Myocyte (in vitro differentiated cells): Measurements from ENCODE around the gene C9. TPM values are rescaled to one million over a fixed set of nuclear protein-coding genes. Genes with fewer than 3 reads are reported as not detected.
A peak's percentile ranks its signal among the peaks of the same experiment; 100 is the strongest.
"Not testable (repeated sequence)": the region's sequence is repeated elsewhere in the genome, so short reads cannot be mapped to it uniquely, and the experiment has no call there.

Source experiments
- DNase-seq: peaks from one replicate; pipeline ENCODE4 v3.0.0-alpha.2; 2012; ENCODE audit warnings: low read depth
- total RNA-seq: library from RNA; depleted of rRNA; stranded (reverse); fragments of >200 nt; gene quantifications from 2 replicates; pipeline ENCODE4 v1.2.3, GENCODE V29; 2014

Gene C9
- total RNA-seq, 1 donor from 2014 or later: not detected

DNA sequence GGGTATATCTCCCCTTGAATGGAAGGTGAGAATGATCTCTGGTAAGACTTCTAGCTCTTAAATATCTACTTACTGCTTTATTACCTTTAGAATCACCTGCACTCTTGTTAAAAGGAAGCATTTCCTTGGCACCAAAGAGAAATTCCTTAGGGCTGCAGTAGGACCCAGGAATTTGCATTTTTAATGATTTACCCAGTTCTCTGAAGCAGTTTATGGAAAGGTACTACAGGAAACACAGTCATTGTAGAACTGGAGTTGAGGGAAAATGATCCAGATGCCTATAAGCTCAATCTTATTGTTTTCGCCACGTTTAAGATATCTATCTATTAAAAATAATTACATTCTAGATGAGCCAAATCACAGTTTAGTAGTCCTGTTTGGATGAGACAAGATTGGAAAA, 9.5 kb upstream of the C9 start:
- no peak for DNase-seq

- DNase-seq: no peak
Measured at GRCh38 chr5:39371367-39371635, 7.0 kb upstream of the C9 start.

- no peak for DNase-seq
Measured at GRCh38 chr5:39370555-39371366, 6.5 kb upstream of the C9 start.

GRCh38 chr5:39369123-39369815, 5.0 kb upstream of the C9 start:
- no peak for DNase-seq

DNA sequence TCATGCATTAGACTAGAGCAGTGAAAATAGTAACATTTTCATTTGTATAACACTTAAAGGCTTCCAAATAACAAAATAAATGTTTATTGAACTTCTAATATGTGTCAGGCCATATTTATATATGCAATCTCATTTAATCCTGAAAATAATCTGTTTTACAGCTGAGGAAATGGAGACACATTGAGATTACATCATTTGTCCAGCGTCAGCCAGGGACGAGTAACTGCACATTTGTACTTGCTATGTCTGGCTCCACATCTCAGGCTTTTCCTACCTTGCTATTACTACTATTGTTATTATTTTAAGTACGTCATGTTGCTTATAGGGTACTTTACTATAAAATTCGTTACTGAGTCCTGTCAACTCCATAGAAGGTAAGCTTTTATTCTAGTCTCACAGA, 3.8 kb upstream of the C9 start:
- no peak for DNase-seq

GRCh38 chr5:39367711-39368110, 3.4 kb upstream of the C9 start:
- no peak for DNase-seq

- DNase-seq: no peak
Measured at GRCh38 chr5:39363217-39363616, 1.1 kb downstream of the C9 start.

DNA sequence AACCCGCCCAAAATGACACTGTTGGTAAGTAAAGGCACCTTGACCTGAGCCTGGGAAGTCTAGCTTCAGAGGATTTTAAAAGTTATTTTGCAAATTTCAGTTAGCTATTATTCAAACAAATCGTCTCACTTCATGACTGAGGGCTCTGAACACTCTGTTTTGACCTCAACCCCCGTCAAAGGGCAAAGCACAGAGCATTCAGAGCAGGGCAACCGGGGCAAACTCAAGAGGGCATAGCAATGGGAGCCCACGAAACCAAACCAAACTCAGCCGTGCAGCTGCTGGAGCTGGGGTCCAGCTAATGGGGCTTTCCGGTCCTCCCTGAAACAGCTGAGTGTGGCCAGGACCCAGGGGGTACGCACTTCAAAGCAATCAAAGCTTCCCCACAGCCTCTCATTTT, 1.6 kb downstream of the C9 start:
- DNase-seq: peak; percentile 41

- DNase-seq: no peak
Measured at GRCh38 chr5:39361306-39361705, 3.0 kb downstream of the C9 start.

- DNase-seq: no peak
Measured at GRCh38 chr5:39360471-39361111, 3.7 kb downstream of the C9 start.

GRCh38 chr5:39356263-39356662, 8.0 kb downstream of the C9 start:
- DNase-seq: no peak

- DNase-seq: no peak
Measured at GRCh38 chr5:39355324-39355723, 9.0 kb downstream of the C9 start.

GRCh38 chr5:39353717-39354399, 10.4 kb downstream of the C9 start:
- DNase-seq: no peak

DNA sequence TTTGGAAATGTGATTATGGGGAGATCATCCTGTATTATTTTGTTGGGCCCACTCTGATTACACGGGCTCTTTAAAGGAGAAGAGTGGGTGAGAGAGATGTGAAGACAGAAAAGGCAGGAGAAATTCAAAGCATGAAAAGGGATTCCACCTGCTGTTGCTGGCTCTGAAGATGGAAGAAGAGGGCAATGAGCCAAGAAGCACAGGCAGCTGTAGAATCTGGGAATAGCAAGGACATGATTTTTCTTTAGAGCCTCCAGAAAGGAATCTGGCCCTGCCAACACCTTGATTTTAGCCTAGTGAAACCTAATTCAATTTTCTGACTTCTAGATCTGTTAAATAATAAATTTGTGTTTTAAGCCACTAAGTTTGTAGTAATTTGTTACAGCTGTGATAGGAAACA, 11.3 kb downstream of the C9 start:
- DNase-seq: peak; percentile 77

- no peak for DNase-seq
Measured at GRCh38 chr5:39352170-39352569, 12.1 kb downstream of the C9 start.

DNA sequence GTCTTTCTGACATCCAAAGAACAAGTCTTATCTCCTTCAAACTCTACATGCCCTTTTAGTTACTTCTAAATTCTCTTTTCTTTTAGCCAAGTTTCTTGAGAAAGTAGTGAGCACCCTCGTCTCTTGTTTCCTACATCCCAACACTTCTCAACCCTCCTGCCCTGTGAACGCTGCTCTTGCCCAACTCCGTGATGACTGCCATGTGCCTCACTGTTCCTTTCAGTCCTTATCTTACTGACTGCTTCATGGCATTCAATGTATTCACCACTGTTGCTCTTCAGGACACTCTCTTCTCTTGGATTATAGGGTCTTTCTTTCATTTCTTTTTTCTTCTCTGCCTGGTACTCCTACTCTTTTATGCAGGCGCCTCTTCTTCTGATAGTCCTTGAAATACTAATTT, 14.8 kb downstream of the C9 start:
- no peak for DNase-seq

- DNase-seq: no peak
Measured at GRCh38 chr5:39342460-39342859, 21.8 kb downstream of the C9 start.

DNA sequence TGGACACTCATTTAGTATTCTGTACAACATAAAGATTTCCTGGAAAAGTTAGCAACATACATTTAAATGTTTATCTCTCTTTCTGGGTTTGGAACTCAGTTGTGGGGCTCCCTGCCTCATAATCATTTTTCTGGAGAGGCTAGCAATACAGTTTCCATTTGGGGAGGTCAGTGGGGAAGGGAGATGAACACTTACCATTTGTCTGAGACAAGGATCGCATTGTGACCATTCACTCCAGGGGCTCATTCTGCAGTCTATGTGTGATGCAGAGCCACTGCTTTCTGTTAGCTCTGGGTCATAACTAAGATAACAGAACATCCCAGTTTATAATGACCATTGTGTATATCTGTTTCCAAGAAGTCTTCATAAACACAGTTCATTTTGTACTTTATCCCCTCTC, 22.4 kb downstream of the C9 start:
- DNase-seq: no peak

DNA sequence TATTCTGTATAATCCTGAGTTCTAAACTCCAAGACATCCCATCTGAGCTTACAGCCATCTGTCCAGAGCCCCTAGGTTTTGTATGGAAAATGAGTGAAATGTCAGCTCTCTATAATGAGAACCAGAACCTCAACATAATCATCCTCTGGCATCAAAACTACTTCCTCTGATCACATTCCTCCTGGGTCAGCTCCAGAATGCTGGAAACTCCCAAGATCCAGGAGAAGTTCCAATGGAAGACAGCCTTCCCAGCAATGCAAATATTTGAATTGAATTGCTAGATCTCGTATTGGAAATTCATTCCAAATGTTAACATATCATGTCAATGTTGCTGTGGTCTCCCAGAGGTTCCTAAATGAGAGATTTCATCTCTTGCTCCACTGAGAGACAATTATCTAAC, 23.8 kb downstream of the C9 start:
- DNase-seq: no peak

GRCh38 chr5:39337252-39337915, 26.9 kb downstream of the C9 start:
- no peak for DNase-seq

DNA sequence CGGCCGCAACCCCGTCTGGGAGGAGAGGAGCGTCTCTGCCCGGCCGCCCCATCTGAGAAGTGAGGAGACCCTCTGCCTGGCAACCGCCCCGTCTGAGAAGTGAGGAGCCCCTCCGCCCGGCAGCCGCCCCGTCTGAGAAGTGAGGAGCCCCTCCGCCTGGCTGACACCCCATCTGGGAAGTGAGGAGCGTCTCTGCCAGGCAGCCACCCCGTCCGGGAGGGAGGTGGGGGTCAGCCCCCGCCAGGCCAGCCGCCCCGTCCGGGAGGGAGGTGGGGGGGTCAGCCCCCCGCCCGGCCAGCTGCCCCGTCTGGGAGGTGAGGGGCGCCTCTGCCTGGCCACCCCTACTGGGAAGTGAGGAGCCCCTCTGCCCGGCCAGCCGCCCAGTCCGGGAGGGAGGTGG, 30.0 kb downstream of the C9 start:
- not testable (repeated sequence) for DNase-seq

DNA sequence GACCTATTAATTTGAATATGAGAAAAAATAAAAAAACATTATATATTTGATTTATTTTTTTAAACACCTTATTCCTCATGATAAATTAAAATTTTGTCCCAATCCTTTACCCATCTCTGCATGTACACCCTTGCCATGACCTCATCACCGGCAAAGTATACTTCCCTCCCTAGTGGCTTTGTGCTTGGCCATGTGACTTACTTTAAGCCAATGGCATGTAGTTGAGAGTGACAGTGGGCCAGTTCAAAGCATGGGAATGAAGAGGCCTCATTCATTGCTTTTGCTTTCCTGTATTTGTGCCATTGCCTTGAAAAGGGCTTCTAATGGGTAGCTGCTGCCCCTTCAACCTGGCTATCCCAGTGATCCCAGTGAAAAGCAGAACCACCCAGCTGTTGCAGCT, 31.2 kb downstream of the C9 start:
- DNase-seq: no peak
